CD4-positive, alpha-beta T cell (primary cell): ENCODE results near the gene CEP350. TPM values are rescaled to one million over a fixed set of nuclear protein-coding genes. Genes with fewer than 3 reads are reported as not detected.

Experiments
- ATAC-seq: fragments of 200-7000 bp; cut with Tn5 transposase; one replicate; pipeline ENCODE4 v1.10.0; 2022; ENCODE audit warnings: mild to moderate bottlenecking; ENCODE audit not compliant: poor library complexity
- CTCF ChIA-PET: fragments of 350-600 bp; sonication (Branson Sonifier 250); formaldehyde crosslinking; loops from one replicate; lab custom pipeline; 2021; ENCODE audit warnings: antibody characterized with exemption, inconsistent platforms; lab: Charles Lee
- POLR2A ChIA-PET: fragments of 350-600 bp; sonication (Branson Sonifier 250); formaldehyde crosslinking; loops from one replicate; lab custom pipeline; 2021; ENCODE audit warnings: antibody characterized with exemption, inconsistent platforms; lab: Charles Lee
- DNase-seq, 14 experiments: peaks; one replicate each; pipeline ENCODE4 v3.0.0-alpha.2; 2013 to 2020; ENCODE audit warnings: mixed read lengths in 2 of 14
- H3K27ac ChIP-seq, 2 donors: one replicate each; pipeline versions ENCODE4 v1.5.1 to v1.7.0; 2013; ENCODE audit warnings: low read length in 2 of 2, low read depth in 1 of 2, mild to moderate bottlenecking in 1 of 2
- H3K27me3 ChIP-seq, 2 experiments: 1 replicate in 1 of 2; 2 replicates in 1 of 2; pipeline versions ENCODE4 v1.6.1 to v1.7.0; 2013; ENCODE audit warnings: low read length in 2 of 2, control low read depth in 1 of 2, mild to moderate bottlenecking in 1 of 2, moderate library complexity in 1 of 2; ENCODE audit not compliant: insufficient read depth in 2 of 2, control insufficient read depth in 1 of 2
- H3K36me3 ChIP-seq: one replicate; pipeline ENCODE4 v1.6.1; 2013; ENCODE audit warnings: low read length, control low read depth; ENCODE audit not compliant: insufficient read depth
- H3K4me1 ChIP-seq: one replicate; pipeline ENCODE4 v1.6.1; 2013; ENCODE audit warnings: low read length, control low read depth; ENCODE audit not compliant: insufficient read depth
- H3K4me3 ChIP-seq: one replicate; pipeline ENCODE4 v1.5.1; 2013; ENCODE audit warnings: mild to moderate bottlenecking, low read length, moderate library complexity
- H3K9me3 ChIP-seq, 2 experiments: 1 replicate in 1 of 2; 2 replicates in 1 of 2; pipeline versions ENCODE4 v1.6.1 to v1.7.0; 2013; ENCODE audit warnings: low read length in 2 of 2, mild to moderate bottlenecking in 2 of 2, control low read depth in 1 of 2, moderate library complexity in 1 of 2; ENCODE audit not compliant: control insufficient read depth in 1 of 2, insufficient read depth in 1 of 2
- H3K27ac Mint-ChIP-seq: one replicate; pipeline ENCODE4 v1.8.0; 2020; ENCODE audit warnings: mixed read lengths
- H3K27me3 Mint-ChIP-seq: one replicate; pipeline ENCODE4 v1.8.0; 2021; ENCODE audit warnings: mixed read lengths
- H3K36me3 Mint-ChIP-seq: one replicate; pipeline ENCODE4 v1.8.0; 2021; ENCODE audit warnings: low read depth, mixed read lengths
- H3K4me1 Mint-ChIP-seq: one replicate; pipeline ENCODE4 v1.8.0; 2021; ENCODE audit warnings: low read depth, mixed read lengths
- H3K4me3 Mint-ChIP-seq: one replicate; pipeline ENCODE4 v1.8.0; 2020; ENCODE audit warnings: mild to moderate bottlenecking, mixed read lengths
- H3K9me3 Mint-ChIP-seq: one replicate; pipeline ENCODE4 v1.8.0; 2020; ENCODE audit warnings: mixed read lengths
- intact Hi-C, 2 experiments: fragments of 100-400 bp; cut with DNase I in 1 of 2; cut with micrococcal nuclease in 1 of 2; formaldehyde crosslinking; loops; one replicate each; pipeline versions ENCODE4 v1.15.1 to v1.9.0; 2023 to 2025; cut with DNase I, micrococcal nuclease
- total RNA-seq, 174 experiments: library from RNA in 2 of 174; stranded (reverse) in 2 of 174; gene quantifications; one replicate each; pipeline ENCODE4 v1.2.3 and lab custom pipeline; 2021 to 2026
- TF ChIP-seq, protein P1 (sequence below): fragments of 200-600 bp; IDR thresholded peaks from one replicate; pipeline ENCODE4 v1.8.0; 2022; ENCODE audit warnings: antibody characterized with exemption, mild to moderate bottlenecking

The CEP350 gene
- total RNA-seq, 2 experiments from 2014 or later = 45.5 to 51.4 TPM

DNA sequence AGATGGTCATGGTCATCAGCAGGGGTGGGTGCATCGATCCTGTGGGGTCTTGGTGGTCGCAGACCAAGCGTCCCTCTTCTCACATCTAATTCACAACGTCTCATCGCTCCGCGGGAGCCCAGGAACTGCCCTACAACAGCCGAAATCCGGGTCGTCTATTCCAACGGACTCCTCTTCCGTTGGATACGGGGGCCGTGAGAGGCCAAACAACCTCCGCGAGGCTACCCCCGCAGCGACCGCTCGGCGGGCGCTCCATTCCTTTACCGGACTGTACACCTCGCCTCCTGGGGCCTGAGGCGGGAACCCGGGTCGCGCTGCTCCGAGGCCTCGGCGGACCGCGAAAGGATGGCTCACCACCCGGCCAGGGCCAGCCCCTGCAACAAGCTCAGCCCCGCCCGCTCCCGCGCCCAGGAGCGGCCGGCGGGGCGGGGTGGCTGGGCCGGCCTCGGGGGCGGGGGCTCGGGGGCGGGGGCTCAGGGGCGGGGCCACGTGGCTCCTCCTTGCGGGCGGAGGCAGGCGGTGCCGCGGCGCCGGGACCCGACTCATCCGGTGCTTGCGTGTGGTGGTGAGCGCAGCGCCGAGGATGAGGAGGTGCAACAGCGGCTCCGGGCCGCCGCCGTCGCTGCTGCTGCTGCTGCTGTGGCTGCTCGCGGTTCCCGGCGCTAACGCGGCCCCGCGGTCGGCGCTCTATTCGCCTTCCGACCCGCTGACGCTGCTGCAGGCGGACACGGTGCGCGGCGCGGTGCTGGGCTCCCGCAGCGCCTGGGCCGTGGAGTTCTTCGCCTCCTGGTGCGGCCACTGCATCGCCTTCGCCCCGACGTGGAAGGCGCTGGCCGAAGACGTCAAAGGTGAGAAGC lies 199.9 kb downstream of the CEP350 start, which contains the start of gene QSOX1:
TSS of gene QSOX1 (plus strand) at position 545 of the 857 bp plus-strand sequence. CDS start at position 584, 39 bp downstream.
- Mint-ChIP-seq H3K9me3 (no peaks in the 10 kb centered on the region), H3K27ac (peak within 1 kb of the TSS; percentile 82), H3K36me3 (peaks cover 8% of the 10 kb centered on the region), H3K27me3 (no peaks in the 10 kb centered on the region), H3K4me3 (peak within 1 kb of the TSS; percentile 95), H3K4me1 (peaks cover 33% of the 10 kb centered on the region)
- DNase-seq = peak; percentile 80 to 97 (median 86)
- H3K4me3 ChIP-seq = peak within 1 kb of the TSS; percentile 90
- H3K36me3 ChIP-seq = no peaks in the 10 kb centered on the region
- intact Hi-C loops = loop anchor here (5.0 to 10.0 kb wide), 10 partner anchors 270 to 1880 kb away; partner anchors contain the start of genes AXDND1 (in 1 of the 2), FAM20B (in 1 of the 2), SOAT1 (in 1 of the 2) and STX6 (in 1 of the 2)
- peaks cover 27% of the 10 kb centered on the region for H3K4me1 ChIP-seq
- TF ChIP-seq, protein P1, sequence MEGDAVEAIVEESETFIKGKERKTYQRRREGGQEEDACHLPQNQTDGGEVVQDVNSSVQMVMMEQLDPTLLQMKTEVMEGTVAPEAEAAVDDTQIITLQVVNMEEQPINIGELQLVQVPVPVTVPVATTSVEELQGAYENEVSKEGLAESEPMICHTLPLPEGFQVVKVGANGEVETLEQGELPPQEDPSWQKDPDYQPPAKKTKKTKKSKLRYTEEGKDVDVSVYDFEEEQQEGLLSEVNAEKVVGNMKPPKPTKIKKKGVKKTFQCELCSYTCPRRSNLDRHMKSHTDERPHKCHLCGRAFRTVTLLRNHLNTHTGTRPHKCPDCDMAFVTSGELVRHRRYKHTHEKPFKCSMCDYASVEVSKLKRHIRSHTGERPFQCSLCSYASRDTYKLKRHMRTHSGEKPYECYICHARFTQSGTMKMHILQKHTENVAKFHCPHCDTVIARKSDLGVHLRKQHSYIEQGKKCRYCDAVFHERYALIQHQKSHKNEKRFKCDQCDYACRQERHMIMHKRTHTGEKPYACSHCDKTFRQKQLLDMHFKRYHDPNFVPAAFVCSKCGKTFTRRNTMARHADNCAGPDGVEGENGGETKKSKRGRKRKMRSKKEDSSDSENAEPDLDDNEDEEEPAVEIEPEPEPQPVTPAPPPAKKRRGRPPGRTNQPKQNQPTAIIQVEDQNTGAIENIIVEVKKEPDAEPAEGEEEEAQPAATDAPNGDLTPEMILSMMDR = no peak
- peak; percentile 97 for ATAC-seq
- peak within 1 kb of the TSS; percentile 19 to 42 for H3K27ac ChIP-seq
- H3K9me3 ChIP-seq = no peaks in the 10 kb centered on the region
- ChIA-PET POLR2A (interaction anchor here (0.8 to 2.5 kb wide), 5 partner anchors 9 to 348 kb away, joined by 4 to 23 read pairs (median 7); partner anchors contain the start of genes ACBD6, CEP350 and TOR1AIP1), CTCF (interaction anchor here (0.6 kb wide), 1 partner anchor 340 kb away, joined by 3 read pairs; no protein-coding TSS in a partner anchor)
- H3K27me3 ChIP-seq = no peaks in the 10 kb centered on the region

DNA sequence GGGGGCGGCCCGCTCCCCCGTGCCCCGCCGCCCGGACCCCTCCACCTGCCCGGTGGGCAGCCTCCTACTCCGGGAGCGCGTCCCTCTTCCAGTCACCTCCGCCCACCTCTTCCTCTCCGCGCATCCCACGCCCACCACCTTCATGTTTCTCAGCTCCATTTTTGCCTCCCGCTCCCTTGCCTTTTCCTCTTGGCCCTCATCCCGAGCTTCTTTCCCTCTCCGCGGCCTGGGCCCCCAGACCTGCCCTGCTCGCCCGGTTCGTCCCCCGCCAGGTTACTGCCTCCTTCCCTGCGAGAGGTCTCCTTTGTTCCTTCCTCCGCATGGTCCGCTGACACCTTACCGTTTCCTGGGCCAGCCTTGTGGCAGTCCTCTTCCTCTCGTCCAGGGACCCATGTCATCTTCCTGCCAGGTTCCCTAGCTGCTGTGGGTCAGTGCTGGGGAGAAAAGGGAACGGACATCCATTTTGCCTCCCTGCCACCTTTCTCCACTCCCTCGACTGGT lies 200.6 kb downstream of the CEP350 start:
- ATAC-seq = no peak
- peaks cover 27% of the 10 kb centered on the region for H3K4me1 ChIP-seq

DNA sequence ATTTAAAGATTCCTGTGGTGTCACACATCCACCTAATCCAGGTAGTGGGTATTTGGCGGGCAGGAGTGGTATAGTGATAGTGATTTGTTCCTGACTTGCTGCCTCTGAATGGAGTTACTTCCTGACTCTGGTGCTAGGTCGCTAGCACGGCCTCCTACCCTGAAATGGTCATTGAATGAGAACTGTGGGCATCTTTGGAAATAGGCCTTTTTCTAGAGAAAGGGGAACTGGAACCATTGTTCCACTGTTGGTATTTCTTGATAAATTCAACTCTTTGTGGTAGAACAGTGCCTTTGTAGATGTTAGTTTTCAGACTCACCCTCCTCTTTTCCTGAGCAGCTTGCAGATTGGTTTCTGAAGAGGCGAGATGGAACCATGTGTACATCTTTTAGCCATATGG lies 201.6 kb downstream of the CEP350 start:
- Histone ChIP-seq H3K36me3 (no peaks in the 10 kb centered on the region), H3K27ac (no peak overlapping the region), H3K27me3 (no peaks in the 10 kb centered on the region), H3K4me3 (no peak overlapping the region), H3K9me3 (no peaks in the 10 kb centered on the region), H3K4me1 (peaks cover 27% of the 10 kb centered on the region)
- H3K36me3 Mint-ChIP-seq = peaks cover 8% of the 10 kb centered on the region
- ATAC-seq (no peak), DNase-seq (peak in 1 of 14 experiments; percentile 28)
- H3K4me3 Mint-ChIP-seq = peak overlapping the region; percentile 95
- H3K27me3 Mint-ChIP-seq = no peaks in the 10 kb centered on the region
- TF ChIP-seq, protein P1 = no peak
- ChIA-PET CTCF (no interaction called here), POLR2A (no interaction called here)
- H3K4me1 Mint-ChIP-seq = peaks cover 33% of the 10 kb centered on the region
- intact Hi-C loops = loop anchor here (2.0 to 10.0 kb wide), 11 partner anchors 271 to 1879 kb away; partner anchors contain the start of genes TOR1AIP1 (in 2 of the 2), AXDND1 (in 1 of the 2), FAM20B (in 1 of the 2) and SOAT1 (in 1 of the 2)
- no peaks in the 10 kb centered on the region for H3K9me3 Mint-ChIP-seq
- H3K27ac Mint-ChIP-seq = peak overlapping the region; percentile 82

More for the DNA sequence above, 200.6 kb downstream of the CEP350 start:
- H3K27ac ChIP-seq = peak overlapping the region in 1 of 2 donors; percentile 42
- H3K27me3 Mint-ChIP-seq = no peaks in the 10 kb centered on the region
- peak in 4 of 14 experiments; percentile 1 to 43 (median 16) for DNase-seq
- no peaks in the 10 kb centered on the region for H3K36me3 ChIP-seq
- POLR2A ChIA-PET = interaction anchor here (1.3 to 2.5 kb wide), 4 partner anchors 10 to 347 kb away, joined by 7 to 23 read pairs (median 8); partner anchors contain the start of genes ACBD6, CEP350 and TOR1AIP1
- no peaks in the 10 kb centered on the region for H3K27me3 ChIP-seq
- TF ChIP-seq, protein P1 = no peak
- peak overlapping the region; percentile 82 for H3K27ac Mint-ChIP-seq
- peak overlapping the region; percentile 90 for H3K4me3 ChIP-seq
- CTCF ChIA-PET = no interaction called here
- H3K4me3 Mint-ChIP-seq = peak overlapping the region; percentile 95
- intact Hi-C loops = loop anchor here (5.0 to 10.0 kb wide), 10 partner anchors 270 to 1880 kb away; partner anchors contain the start of genes AXDND1 (in 1 of the 2), FAM20B (in 1 of the 2), SOAT1 (in 1 of the 2) and STX6 (in 1 of the 2)
- H3K36me3 Mint-ChIP-seq = peaks cover 8% of the 10 kb centered on the region
- no peaks in the 10 kb centered on the region for H3K9me3 ChIP-seq
- no peaks in the 10 kb centered on the region for H3K9me3 Mint-ChIP-seq
- peaks cover 33% of the 10 kb centered on the region for H3K4me1 Mint-ChIP-seq
